Body of pancreas (tissue), 4 donors: ENCODE measurements around the gene SLC5A7.

Source experiments
- POLR2A ChIP-seq, 3 donors: fragments of 450-650 bp; IDR thresholded peaks; one replicate each; pipeline ENCODE4 v1.6.1; 2016; ENCODE audit warnings: antibody characterized with exemption in 3 of 3, mild to moderate bottlenecking in 2 of 3
- TF ChIP-seq, protein P1 (sequence below), 7 experiments: fragments of 450-650 bp in 4 of 7; fragments of 200-600 bp in 3 of 7; sonication (generic) in 3 of 7; IDR thresholded peaks; one replicate each; pipeline ENCODE4 v1.5.1; 2016 to 2019; ENCODE audit warnings: antibody characterized with exemption in 7 of 7

DNA sequence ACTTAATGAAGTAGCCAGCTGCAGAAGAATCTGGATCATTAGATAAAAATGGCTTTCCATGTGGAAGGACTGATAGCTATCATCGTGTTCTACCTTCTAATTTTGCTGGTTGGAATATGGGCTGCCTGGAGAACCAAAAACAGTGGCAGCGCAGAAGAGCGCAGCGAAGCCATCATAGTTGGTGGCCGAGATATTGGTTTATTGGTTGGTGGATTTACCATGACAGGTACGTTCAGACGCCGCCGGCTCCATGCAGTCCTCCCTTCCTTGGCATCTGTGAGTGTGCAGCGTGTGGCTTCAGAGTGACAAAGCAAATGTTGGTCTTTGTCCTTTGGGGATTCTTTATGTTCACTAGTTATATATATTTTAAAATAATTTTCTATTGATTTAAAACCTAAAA, 1.8 kb downstream of the SLC5A7 start:
- TF ChIP-seq POLR2A (IDR thresholded peaks at IDR 0.05): no peak
- TF ChIP-seq, protein P1, sequence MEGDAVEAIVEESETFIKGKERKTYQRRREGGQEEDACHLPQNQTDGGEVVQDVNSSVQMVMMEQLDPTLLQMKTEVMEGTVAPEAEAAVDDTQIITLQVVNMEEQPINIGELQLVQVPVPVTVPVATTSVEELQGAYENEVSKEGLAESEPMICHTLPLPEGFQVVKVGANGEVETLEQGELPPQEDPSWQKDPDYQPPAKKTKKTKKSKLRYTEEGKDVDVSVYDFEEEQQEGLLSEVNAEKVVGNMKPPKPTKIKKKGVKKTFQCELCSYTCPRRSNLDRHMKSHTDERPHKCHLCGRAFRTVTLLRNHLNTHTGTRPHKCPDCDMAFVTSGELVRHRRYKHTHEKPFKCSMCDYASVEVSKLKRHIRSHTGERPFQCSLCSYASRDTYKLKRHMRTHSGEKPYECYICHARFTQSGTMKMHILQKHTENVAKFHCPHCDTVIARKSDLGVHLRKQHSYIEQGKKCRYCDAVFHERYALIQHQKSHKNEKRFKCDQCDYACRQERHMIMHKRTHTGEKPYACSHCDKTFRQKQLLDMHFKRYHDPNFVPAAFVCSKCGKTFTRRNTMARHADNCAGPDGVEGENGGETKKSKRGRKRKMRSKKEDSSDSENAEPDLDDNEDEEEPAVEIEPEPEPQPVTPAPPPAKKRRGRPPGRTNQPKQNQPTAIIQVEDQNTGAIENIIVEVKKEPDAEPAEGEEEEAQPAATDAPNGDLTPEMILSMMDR (IDR thresholded peaks at IDR 0.05): no peak
